HG03520 (cell line): ENCODE measurements around the gene CCNA1.

Experiments used
- ATAC-seq: cut with Tn5 transposase; IDR thresholded peaks from one replicate; pipeline ENCODE4 v1.9.1; 2021; ENCODE audit warnings: mild to moderate bottlenecking, moderate library complexity; ENCODE audit not compliant: unreplicated experiment

Gene CCNA1

GRCh38 chr13:36453516-36453915 is 21.2 kb downstream of the CCNA1 start:
- ATAC-seq: no peak

GRCh38 chr13:36454121-36454520 is 21.8 kb downstream of the CCNA1 start:
- no peak for ATAC-seq

GRCh38 chr13:36454987-36455386 is 22.7 kb downstream of the CCNA1 start:
- no peak for ATAC-seq

GRCh38 chr13:36456577-36456976 is 24.3 kb downstream of the CCNA1 start:
- ATAC-seq: no peak

DNA sequence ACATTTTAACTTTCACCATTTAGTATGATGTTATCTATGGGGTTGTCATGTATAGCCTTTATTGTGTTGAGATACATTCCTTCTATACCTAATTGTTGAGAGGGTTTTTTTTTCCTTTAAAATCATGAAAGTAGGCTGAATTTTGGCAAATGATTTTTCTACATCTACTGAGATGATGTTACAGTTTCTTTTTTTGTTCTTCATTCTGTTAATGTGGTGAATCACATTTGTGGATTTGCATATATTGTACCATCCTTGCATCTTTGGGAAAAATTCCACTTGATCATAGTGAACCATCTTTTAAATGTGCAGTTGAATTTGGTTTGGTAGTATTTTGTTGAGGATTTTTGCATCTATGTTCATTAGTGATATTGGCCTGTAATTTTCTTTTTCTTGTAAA is 29.2 kb downstream of the CCNA1 start:
- no peak for ATAC-seq

DNA sequence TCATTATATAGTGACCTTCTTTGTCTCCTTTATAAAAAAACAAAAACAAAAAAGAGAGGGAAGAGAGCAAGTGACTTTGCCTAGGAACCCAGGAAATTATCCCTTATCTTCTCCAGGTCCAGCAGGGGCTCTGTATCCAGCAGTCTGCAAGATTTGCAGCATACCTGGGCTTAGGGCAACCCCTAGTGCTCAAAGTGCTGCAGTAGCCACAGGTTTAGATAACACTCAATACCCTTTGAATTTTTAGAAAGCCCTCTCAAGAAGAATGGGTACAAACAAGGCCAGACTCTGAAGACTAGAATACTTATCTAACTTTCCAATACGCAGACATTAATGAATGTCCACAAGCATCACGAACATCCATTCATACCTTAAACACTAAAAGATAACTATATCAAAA is 43.2 kb downstream of the CCNA1 start:
- ATAC-seq: no peak

GRCh38 chr13:36476661-36477060 is 44.4 kb downstream of the CCNA1 start:
- no peak for ATAC-seq

- ATAC-seq: no peak
Observed at GRCh38 chr13:36480726-36481427, 48.6 kb downstream of the CCNA1 start.

GRCh38 chr13:36490055-36490454 is 57.8 kb downstream of the CCNA1 start:
- ATAC-seq: no peak
